GM23248 (cell line): Measurements from ENCODE around the gene CLIC2.

Experiments used
- EZH2 ChIP-seq: fragments of 200-600 bp; sonication (generic); IDR thresholded peaks from 2 replicates; pipeline ENCODE4 v1.6.1; 2018; ENCODE audit warnings: antibody characterized with exemption, mild to moderate bottlenecking; ENCODE audit not compliant: insufficient read depth, poor library complexity, severe bottlenecking
- EZH2phosphoT487 ChIP-seq: fragments of 200-600 bp; sonication (generic); IDR thresholded peaks from 2 replicates; pipeline ENCODE4 v1.6.1; 2018; ENCODE audit warnings: antibody characterized with exemption, moderate library complexity, mild to moderate bottlenecking, low read depth; ENCODE audit not compliant: insufficient read depth

DNA sequence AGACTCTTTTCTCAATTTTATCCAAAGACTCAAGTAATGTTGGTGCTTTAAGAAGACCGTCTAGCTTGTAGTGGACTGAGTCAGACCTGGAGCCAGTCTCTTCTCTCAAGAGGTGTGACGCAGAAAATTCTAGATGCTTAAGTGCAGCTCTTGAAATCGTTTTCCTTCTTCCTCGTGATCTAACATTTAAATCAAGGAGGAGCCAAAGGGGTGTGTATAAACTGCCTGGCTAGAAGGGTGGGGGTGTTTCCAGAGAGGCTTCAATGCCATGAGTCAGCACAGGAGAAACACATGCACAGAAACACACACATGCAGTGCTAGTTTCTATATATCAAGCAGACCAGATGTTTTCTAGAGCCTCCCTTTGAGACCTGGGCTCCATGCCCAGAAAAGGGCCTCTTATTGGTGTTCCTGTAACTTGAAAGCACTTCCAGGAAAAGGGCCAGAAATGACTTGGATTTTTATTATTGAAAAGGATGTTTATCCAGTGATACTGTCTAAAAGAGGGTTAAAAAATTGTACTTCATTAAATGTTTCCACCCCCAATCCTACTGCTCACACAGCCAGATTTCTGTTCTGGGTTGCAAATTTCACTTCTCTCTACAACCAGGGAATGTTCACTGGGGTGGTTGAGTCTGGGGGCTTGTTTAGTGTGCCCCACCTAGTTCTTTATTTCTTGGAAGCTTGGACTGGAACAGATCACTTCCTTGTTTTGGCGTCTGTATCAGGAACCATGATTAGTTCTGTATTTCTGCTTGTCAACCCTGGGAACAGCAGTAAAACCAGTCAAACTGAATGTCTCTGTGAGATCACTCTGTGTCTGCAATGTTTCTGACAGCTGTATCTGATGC is at the start of gene CLIC2:
- TF ChIP-seq EZH2 (no peak), EZH2phosphoT487 (no peak)
